ENCODE data around the gene STIM2.

DNA sequence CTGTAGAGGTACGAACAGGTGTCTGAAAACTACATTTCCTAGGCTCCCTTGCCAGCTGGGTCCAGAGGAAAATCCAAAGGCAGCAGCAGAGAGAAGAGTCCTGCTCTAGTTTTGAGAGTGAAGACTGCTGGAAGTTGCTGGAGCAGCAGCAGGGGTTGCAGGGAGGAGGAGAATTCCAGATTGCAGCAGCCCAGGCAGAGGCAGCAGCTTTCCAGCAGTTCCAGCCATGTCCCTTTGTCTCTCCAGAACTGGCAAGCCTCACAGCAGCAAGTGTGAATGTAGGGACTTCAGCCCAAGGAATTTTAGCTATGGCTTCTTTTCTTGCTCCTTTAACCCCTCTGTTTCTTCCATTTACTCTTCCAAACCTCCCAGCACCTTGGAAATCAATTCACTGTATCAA, 24.1 kb upstream of the STIM2 start:
- no peak for TF ChIP-seq POLR2AphosphoS5 (IDR thresholded peaks at IDR 0.05; ENCODE audit: low read depth, low read length)
- TF ChIP-seq TAF1 (IDR thresholded peaks at IDR 0.05; ENCODE audit: low read depth, low read length) = no peak
- TF ChIP-seq POLR2A (IDR thresholded peaks at IDR 0.05; ENCODE audit: low read depth, low read length) = no peak

All from GM12891 (cell line).